ENCODE measurements around the gene NME4. TPM values are rescaled to one million over a fixed set of nuclear protein-coding genes. Genes with fewer than 3 reads are reported as not detected.
"Not testable (repeated sequence)": the region's sequence is repeated elsewhere in the genome, so short reads cannot be mapped to it uniquely, and the experiment has no call there.

NME4 gene
- total RNA-seq, 1 experiment from 2014 or later: 140 TPM

DNA sequence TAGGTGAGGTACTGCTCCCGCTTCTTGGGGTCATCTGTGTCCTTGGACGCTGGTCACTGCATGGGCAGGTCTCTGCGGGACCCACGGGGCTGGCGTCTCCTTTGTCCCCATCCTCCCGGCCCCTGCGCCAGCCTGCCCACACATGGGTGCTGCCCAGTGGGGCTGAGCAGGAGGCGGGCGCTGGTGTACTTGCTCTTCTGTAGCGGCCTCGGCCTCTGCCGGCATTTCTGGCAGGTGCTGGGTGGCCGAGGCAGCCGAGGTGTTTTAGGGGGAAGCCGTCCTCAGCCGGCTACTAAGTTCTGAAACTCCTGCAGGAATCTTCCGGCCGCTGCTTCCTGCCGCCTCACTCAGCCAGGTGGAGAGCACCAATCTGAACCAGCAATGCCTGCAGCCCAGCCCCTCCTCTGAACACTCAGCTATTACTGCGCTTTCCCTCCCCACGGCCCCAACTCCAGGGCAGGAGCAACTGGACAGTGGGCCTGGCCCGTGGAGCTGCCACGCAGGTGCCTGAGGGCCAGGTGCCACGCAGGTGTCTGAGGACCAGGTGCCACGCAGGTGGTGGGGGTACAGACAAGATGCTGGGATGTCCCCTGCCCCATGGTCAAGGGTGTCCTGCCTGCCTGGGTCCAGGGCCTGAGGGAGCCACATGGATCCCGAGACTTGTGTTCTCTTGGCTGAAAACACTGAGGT is 14.7 kb downstream of the NME4 start:
- no peaks in the 10 kb centered on the region for H3K9me3 ChIP-seq
- H3K4me1 Mint-ChIP-seq (ENCODE audit: low read depth, unreplicated experiment): no peaks in the 10 kb centered on the region
- H3K27ac Mint-ChIP-seq (ENCODE audit: unreplicated experiment): no peak overlapping the region
- no peaks in the 10 kb centered on the region for H3K27me3 ChIP-seq (replicated peaks; ENCODE audit: control insufficient read depth, insufficient read depth, low read length)
- peaks cover 25% of the 10 kb centered on the region for H3K36me3 Mint-ChIP-seq (ENCODE audit: insufficient read depth, unreplicated experiment)
- no peaks in the 10 kb centered on the region; the same call in 1 of the 2 replicates for H3K4me1 ChIP-seq
- POLR2A ChIA-PET: no interaction called here
- CTCF ChIA-PET: no interaction called here
- BruUV-seq (replicated peaks): TSS peak; percentile 26
- no peak overlapping the region for H3K4me3 ChIP-seq (ENCODE audit: low read depth, low read length)
- intact Hi-C loops (cut with micrococcal nuclease; ENCODE audit: unreplicated experiment): no loop called here
- no peaks in the 10 kb centered on the region for H3K9me3 Mint-ChIP-seq (ENCODE audit: unreplicated experiment)
- no peaks in the 10 kb centered on the region for H3K27me3 Mint-ChIP-seq (ENCODE audit: insufficient read depth, unreplicated experiment)
- peaks cover 2% of the 10 kb centered on the region; the same call in 1 of the 2 replicates for H3K36me3 ChIP-seq (ENCODE audit: control insufficient read depth, insufficient read depth, low read length)
- no peak for DNase-seq
- H3K4me3 Mint-ChIP-seq (ENCODE audit: unreplicated experiment): no peak overlapping the region
- TF ChIP-seq, protein P1, sequence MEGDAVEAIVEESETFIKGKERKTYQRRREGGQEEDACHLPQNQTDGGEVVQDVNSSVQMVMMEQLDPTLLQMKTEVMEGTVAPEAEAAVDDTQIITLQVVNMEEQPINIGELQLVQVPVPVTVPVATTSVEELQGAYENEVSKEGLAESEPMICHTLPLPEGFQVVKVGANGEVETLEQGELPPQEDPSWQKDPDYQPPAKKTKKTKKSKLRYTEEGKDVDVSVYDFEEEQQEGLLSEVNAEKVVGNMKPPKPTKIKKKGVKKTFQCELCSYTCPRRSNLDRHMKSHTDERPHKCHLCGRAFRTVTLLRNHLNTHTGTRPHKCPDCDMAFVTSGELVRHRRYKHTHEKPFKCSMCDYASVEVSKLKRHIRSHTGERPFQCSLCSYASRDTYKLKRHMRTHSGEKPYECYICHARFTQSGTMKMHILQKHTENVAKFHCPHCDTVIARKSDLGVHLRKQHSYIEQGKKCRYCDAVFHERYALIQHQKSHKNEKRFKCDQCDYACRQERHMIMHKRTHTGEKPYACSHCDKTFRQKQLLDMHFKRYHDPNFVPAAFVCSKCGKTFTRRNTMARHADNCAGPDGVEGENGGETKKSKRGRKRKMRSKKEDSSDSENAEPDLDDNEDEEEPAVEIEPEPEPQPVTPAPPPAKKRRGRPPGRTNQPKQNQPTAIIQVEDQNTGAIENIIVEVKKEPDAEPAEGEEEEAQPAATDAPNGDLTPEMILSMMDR (IDR thresholded peaks at IDR 0.05; ENCODE audit: insufficient read depth in 1 of 2, low read depth in 1 of 2, low read length in 1 of 2, severe bottlenecking in 1 of 2, unreplicated experiment in 1 of 2): no peak

GRCh38 chr16:414395-415169 is 17.6 kb downstream of the NME4 start:
- BruUV-seq (replicated peaks): no TSS peak
- peak overlapping the region; percentile 57 for H3K27ac Mint-ChIP-seq (ENCODE audit: unreplicated experiment)
- ChIA-PET POLR2A (no interaction called here), CTCF (no interaction called here)
- H3K4me1 Mint-ChIP-seq (ENCODE audit: low read depth, unreplicated experiment): no peaks in the 10 kb centered on the region
- H3K36me3 Mint-ChIP-seq (ENCODE audit: insufficient read depth, unreplicated experiment): peaks cover 13% of the 10 kb centered on the region
- H3K27me3 Mint-ChIP-seq (ENCODE audit: insufficient read depth, unreplicated experiment): no peaks in the 10 kb centered on the region
- Histone ChIP-seq H3K4me1 (no peaks in the 10 kb centered on the region; the same call in 1 of the 2 replicates), H3K9me3 (no peaks in the 10 kb centered on the region), H3K4me3 (ENCODE audit: low read depth, low read length) (no peak overlapping the region), H3K27me3 (replicated peaks; ENCODE audit: control insufficient read depth, insufficient read depth, low read length) (no peaks in the 10 kb centered on the region), H3K36me3 (ENCODE audit: control insufficient read depth, insufficient read depth, low read length) (peaks cover 2% of the 10 kb centered on the region; the same call in 1 of the 2 replicates)
- intact Hi-C loops (cut with micrococcal nuclease; ENCODE audit: unreplicated experiment): no loop called here
- H3K9me3 Mint-ChIP-seq (ENCODE audit: unreplicated experiment): no peaks in the 10 kb centered on the region
- DNase-seq: no peak
- TF ChIP-seq, protein P1 (IDR thresholded peaks at IDR 0.05; ENCODE audit: insufficient read depth in 1 of 2, low read depth in 1 of 2, low read length in 1 of 2, severe bottlenecking in 1 of 2, unreplicated experiment in 1 of 2): no peak
- H3K4me3 Mint-ChIP-seq (ENCODE audit: unreplicated experiment): no peak overlapping the region

DNA sequence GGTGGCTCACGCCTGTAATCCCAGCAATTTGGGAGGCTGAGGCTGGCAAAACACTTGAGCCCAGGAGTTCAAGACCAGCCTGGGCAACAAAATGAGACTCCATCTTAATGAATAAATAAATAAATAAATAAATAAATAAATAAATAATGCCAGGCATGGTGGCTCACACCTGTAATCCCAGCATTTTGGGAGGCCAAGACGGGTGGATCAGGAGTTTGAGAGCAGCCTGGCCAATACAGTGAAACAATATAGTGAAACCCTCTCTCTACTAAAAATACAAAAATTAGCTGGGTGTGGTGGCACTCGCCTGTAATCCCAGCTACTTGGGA is 18.1 kb downstream of the NME4 start:
- BruUV-seq (replicated peaks); intact Hi-C loops (cut with micrococcal nuclease; ENCODE audit: unreplicated experiment); H3K27me3 Mint-ChIP-seq (ENCODE audit: insufficient read depth, unreplicated experiment); H3K27me3 ChIP-seq (replicated peaks; ENCODE audit: control insufficient read depth, insufficient read depth, low read length); DNase-seq; POLR2A ChIA-PET; H3K9me3 Mint-ChIP-seq (ENCODE audit: unreplicated experiment); CTCF ChIA-PET; H3K9me3 ChIP-seq; H3K4me3 Mint-ChIP-seq (ENCODE audit: unreplicated experiment); H3K4me1 Mint-ChIP-seq (ENCODE audit: low read depth, unreplicated experiment); H3K4me1 ChIP-seq; H3K36me3 ChIP-seq (ENCODE audit: control insufficient read depth, insufficient read depth, low read length); H3K4me3 ChIP-seq (ENCODE audit: low read depth, low read length): not testable (repeated sequence)
- H3K27ac Mint-ChIP-seq (ENCODE audit: unreplicated experiment): peak overlapping the region; percentile 57
- peaks cover 10% of the 10 kb centered on the region for H3K36me3 Mint-ChIP-seq (ENCODE audit: insufficient read depth, unreplicated experiment)

DNA sequence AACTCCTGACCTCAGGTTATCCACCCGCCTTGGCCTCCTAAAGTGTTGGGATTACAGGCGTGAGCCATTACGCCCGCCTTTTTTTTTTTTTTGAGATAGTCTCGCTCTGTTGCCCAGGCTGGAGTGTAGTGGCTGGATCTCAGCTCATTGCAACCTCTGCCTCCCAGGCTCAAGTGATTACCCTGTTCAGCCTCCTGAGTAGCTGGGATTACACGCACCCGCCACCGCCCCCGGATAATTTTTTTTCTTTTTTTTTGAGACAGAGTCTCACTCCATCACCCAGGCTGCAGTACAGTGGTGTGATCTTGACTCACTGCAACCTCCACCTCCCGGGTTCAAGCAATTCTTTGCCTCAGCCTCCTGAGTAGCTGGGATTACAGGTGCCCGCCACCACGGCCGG is 25.2 kb downstream of the NME4 start:
- POLR2A ChIA-PET; CTCF ChIA-PET; H3K4me3 Mint-ChIP-seq (ENCODE audit: unreplicated experiment): not testable (repeated sequence)

More for the DNA sequence above, 25.2 kb downstream of the NME4 start:
- H3K36me3 ChIP-seq (ENCODE audit: control insufficient read depth, insufficient read depth, low read length); H3K27ac Mint-ChIP-seq (ENCODE audit: unreplicated experiment); H3K27me3 Mint-ChIP-seq (ENCODE audit: insufficient read depth, unreplicated experiment); H3K27me3 ChIP-seq (replicated peaks; ENCODE audit: control insufficient read depth, insufficient read depth, low read length); H3K4me3 ChIP-seq (ENCODE audit: low read depth, low read length); H3K36me3 Mint-ChIP-seq (ENCODE audit: insufficient read depth, unreplicated experiment); DNase-seq; BruUV-seq (replicated peaks); H3K9me3 Mint-ChIP-seq (ENCODE audit: unreplicated experiment); H3K9me3 ChIP-seq; H3K4me1 ChIP-seq: not testable (repeated sequence)
- peaks cover 11% of the 10 kb centered on the region for H3K4me1 Mint-ChIP-seq (ENCODE audit: low read depth, unreplicated experiment)
- intact Hi-C loops (cut with micrococcal nuclease; ENCODE audit: unreplicated experiment): loop anchor here (10.0 kb wide), 1 partner anchor 63 kb away; no protein-coding TSS in a partner anchor

Measured in Caco-2 (cell line).